Stimulated activated CD4-positive, alpha-beta T cell treated with anti-CD3 and anti-CD28 coated beads, Interleukin-4, amount 100 ng/mL, for 48 hours (primary cell): ENCODE data around the gene TIMM44.
"Not testable (repeated sequence)": the region's sequence is repeated elsewhere in the genome, so short reads cannot be mapped to it uniquely, and the experiment has no call there.

Experiments
- DNase-seq, 2 donors: peaks; one replicate each; pipeline ENCODE4 v3.0.0-alpha.2; 2020; ENCODE audit warnings: low read depth in 2 of 2

The TIMM44 gene

GRCh38 chr19:7925171-7925851 lies 18.2 kb downstream of the TIMM44 start:
- DNase-seq, result peak; percentile 74 to 81

GRCh38 chr19:7924651-7925170 lies 18.8 kb downstream of the TIMM44 start:
- DNase-seq, result no peak

GRCh38 chr19:7924241-7924640 lies 19.2 kb downstream of the TIMM44 start:
- DNase-seq, result no peak

- no peak for DNase-seq
Measured at GRCh38 chr19:7923295-7924191, 19.9 kb downstream of the TIMM44 start.

GRCh38 chr19:7922836-7923195 lies 20.6 kb downstream of the TIMM44 start:
- DNase-seq, result no peak

- DNase-seq, result no peak
Measured at GRCh38 chr19:7921967-7922835, 21.3 kb downstream of the TIMM44 start.

- DNase-seq, result no peak
Measured at GRCh38 chr19:7921302-7921966, 22.0 kb downstream of the TIMM44 start.

GRCh38 chr19:7920519-7921301 lies 22.8 kb downstream of the TIMM44 start:
- DNase-seq, result peak; percentile 99 to 100

GRCh38 chr19:7919610-7920518 lies 23.6 kb downstream of the TIMM44 start, which contains the start of gene SNAPC2:
TSS of gene SNAPC2 (plus strand) at chr19:7920338. CDS start at chr19:7920367, 29 bp downstream.
- DNase-seq, result peak; percentile 95

- DNase-seq, result no peak
Measured at GRCh38 chr19:7918615-7919421, 24.6 kb downstream of the TIMM44 start.

GRCh38 chr19:7918062-7918614 lies 25.3 kb downstream of the TIMM44 start:
- DNase-seq, result not testable (repeated sequence)

GRCh38 chr19:7917267-7918061 lies 26.0 kb downstream of the TIMM44 start:
- DNase-seq, result peak in 1 of 2 donors; percentile 52

- DNase-seq, result no peak
Measured at GRCh38 chr19:7916955-7917266, 26.6 kb downstream of the TIMM44 start.

GRCh38 chr19:7916103-7916954 lies 27.1 kb downstream of the TIMM44 start:
- peak; percentile 52 to 56 for DNase-seq

- no peak for DNase-seq
Measured at GRCh38 chr19:7915250-7916102, 28.0 kb downstream of the TIMM44 start.
